Stomach (tissue), 4 donors: ENCODE results near the gene FGGY.

Source experiments
- EP300 ChIP-seq: sonication (generic); formaldehyde crosslinking; IDR thresholded peaks from one replicate; pipeline ENCODE4 v1.6.1; 2017; ENCODE audit warnings: antibody characterized with exemption
- POLR2A ChIP-seq, 4 donors: fragments of 450-650 bp; IDR thresholded peaks; one replicate each; pipeline ENCODE4 v1.6.1; 2016; ENCODE audit warnings: antibody characterized with exemption in 4 of 4, control low read depth in 2 of 4, mild to moderate bottlenecking in 1 of 4, moderate library complexity in 1 of 4
- POLR2AphosphoS5 ChIP-seq, 3 donors: sonication (generic); formaldehyde crosslinking; IDR thresholded peaks; one replicate each; pipeline ENCODE4 v1.6.1; 2016; ENCODE audit warnings: antibody characterized with exemption in 3 of 3
- TF ChIP-seq, protein P1 (sequence below), 7 experiments: fragments of 450-650 bp in 4 of 7; fragments of 200-600 bp in 3 of 7; sonication (generic) in 3 of 7; IDR thresholded peaks; one replicate each; pipeline ENCODE4 v1.5.1; 2016 to 2019; ENCODE audit warnings: antibody characterized with exemption in 7 of 7, control low read depth in 2 of 7, mild to moderate bottlenecking in 1 of 7

DNA sequence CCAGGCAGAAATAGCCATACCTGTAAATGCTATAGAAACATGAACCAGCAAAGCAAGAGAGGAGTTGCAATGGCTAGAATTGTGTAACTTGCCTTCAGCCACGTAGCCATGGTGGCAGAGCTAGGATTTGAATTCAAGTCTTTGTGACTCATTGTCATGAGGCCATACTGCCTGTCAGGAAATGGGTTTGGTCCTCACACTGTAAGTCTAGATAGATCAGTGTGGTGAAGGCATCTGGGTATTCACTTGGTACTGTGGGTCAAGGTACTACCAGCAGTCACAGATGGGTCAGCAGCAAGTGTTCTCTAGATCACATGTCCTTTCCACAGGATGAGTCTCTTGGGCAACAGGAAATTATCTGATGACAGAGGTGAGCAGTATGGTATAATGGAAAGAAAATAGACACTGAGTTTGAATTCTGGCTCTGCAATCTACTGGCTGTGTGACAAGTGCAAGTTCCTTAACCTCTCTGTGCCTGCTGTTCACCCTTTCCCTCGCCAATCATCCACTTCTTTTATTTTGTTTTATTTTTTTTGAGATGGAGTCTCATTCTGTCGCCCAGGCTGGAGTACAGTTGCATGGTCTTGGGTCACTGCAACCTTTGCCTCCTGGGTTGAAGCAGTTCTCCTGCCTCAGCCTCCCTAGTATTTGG, 36.9 kb downstream of the FGGY start:
- TF ChIP-seq, protein P1, sequence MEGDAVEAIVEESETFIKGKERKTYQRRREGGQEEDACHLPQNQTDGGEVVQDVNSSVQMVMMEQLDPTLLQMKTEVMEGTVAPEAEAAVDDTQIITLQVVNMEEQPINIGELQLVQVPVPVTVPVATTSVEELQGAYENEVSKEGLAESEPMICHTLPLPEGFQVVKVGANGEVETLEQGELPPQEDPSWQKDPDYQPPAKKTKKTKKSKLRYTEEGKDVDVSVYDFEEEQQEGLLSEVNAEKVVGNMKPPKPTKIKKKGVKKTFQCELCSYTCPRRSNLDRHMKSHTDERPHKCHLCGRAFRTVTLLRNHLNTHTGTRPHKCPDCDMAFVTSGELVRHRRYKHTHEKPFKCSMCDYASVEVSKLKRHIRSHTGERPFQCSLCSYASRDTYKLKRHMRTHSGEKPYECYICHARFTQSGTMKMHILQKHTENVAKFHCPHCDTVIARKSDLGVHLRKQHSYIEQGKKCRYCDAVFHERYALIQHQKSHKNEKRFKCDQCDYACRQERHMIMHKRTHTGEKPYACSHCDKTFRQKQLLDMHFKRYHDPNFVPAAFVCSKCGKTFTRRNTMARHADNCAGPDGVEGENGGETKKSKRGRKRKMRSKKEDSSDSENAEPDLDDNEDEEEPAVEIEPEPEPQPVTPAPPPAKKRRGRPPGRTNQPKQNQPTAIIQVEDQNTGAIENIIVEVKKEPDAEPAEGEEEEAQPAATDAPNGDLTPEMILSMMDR (IDR thresholded peaks at IDR 0.05): no peak
- no peak for TF ChIP-seq POLR2A (IDR thresholded peaks at IDR 0.05)
- TF ChIP-seq EP300: no peak
- no peak for TF ChIP-seq POLR2AphosphoS5 (IDR thresholded peaks at IDR 0.05)
